Activated T-cell treated with anti-CD3 and anti-CD28 coated beads, Interleukin-2, amount 50 U/mL, for 72 hours (primary cell): ENCODE data around the gene FBXO42. TPM values are rescaled to one million over a fixed set of nuclear protein-coding genes. Genes with fewer than 3 reads are reported as not detected.
"Not testable (repeated sequence)": the region's sequence is repeated elsewhere in the genome, so short reads cannot be mapped to it uniquely, and the experiment has no call there.

ENCODE experiments used
- ATAC-seq, 2 donors: fragments of 150-1000 bp; cut with Tn5 transposase; replicated peaks in 1 of 2; 2 replicates each; pipeline ENCODE4 v1.10.0; 2021; ENCODE audit warnings: moderate library complexity in 2 of 2, mild to moderate bottlenecking in 1 of 2
- DNase-seq, 2 donors: peaks; one replicate each; pipeline ENCODE4 v3.0.0; 2021 to 2022; ENCODE audit warnings: mixed read lengths in 1 of 2
- H3K27ac Mint-ChIP-seq: one replicate; pipeline ENCODE4 v1.8.0; 2022; ENCODE audit warnings: mild to moderate bottlenecking, moderate library complexity, mixed read lengths
- H3K27me3 Mint-ChIP-seq: one replicate; pipeline ENCODE4 v1.8.0; 2022; ENCODE audit warnings: low read depth, mixed read lengths
- H3K36me3 Mint-ChIP-seq, 2 donors: one replicate each; pipeline ENCODE4 v1.8.0; 2022; ENCODE audit warnings: mixed read lengths in 2 of 2, mild to moderate bottlenecking in 1 of 2; ENCODE audit not compliant: insufficient read depth in 2 of 2
- H3K4me1 Mint-ChIP-seq: one replicate; pipeline ENCODE4 v1.8.0; 2022; ENCODE audit warnings: low read depth, mixed read lengths
- H3K4me3 Mint-ChIP-seq, 2 donors: one replicate each; pipeline ENCODE4 v1.8.0; 2022; ENCODE audit warnings: mild to moderate bottlenecking in 2 of 2, mixed read lengths in 2 of 2, moderate library complexity in 2 of 2
- H3K9me3 Mint-ChIP-seq, 2 donors: one replicate each; pipeline ENCODE4 v1.8.0; 2022; ENCODE audit warnings: mixed read lengths in 2 of 2
- total RNA-seq, 2 donors: library from RNA; stranded (reverse); gene quantifications; one replicate each; pipeline ENCODE4 v1.2.3, GENCODE V29; 2022

The FBXO42 gene
- total RNA-seq, 2 donors from 2014 or later: 18.2 to 23.7 TPM

DNA sequence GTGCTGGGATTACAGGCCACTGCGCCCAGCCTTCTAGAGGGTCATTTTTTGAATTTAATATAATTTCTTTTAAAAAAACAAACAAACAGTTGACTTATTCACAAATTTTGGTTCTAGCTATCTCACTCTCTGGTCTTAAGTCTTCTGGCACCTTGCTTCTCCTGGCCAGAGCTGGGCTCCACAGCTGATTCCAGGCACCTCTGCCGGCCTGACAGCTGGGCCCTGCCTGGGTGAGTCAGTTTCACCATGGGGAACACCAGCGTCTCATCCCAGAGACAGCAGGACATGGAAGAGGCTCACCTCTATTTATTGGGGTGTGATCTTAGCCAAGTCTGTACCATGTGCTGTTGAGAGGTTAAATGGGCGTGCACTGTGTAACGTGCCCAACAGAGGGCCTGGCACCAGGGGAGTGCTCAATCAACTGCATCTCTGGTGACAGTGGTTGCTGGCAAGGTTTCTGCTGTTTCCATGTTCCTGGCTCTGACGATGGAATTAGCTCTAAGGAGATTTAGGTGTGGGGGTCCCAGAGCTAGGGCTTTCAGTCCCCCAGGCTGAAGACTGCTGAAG, 116.3 kb downstream of the FBXO42 start:
- peaks cover 24% of the 10 kb centered on the region for H3K4me1 Mint-ChIP-seq
- H3K27ac Mint-ChIP-seq: peak overlapping the region; percentile 8
- no peaks in the 10 kb centered on the region for H3K36me3 Mint-ChIP-seq
- H3K9me3 Mint-ChIP-seq: no peaks in the 10 kb centered on the region
- no peaks in the 10 kb centered on the region for H3K27me3 Mint-ChIP-seq
- H3K4me3 Mint-ChIP-seq: peak overlapping the region; percentile 93 to 95
- ATAC-seq: peak; percentile 51 to 60
- DNase-seq: peak; percentile 45 to 53

DNA sequence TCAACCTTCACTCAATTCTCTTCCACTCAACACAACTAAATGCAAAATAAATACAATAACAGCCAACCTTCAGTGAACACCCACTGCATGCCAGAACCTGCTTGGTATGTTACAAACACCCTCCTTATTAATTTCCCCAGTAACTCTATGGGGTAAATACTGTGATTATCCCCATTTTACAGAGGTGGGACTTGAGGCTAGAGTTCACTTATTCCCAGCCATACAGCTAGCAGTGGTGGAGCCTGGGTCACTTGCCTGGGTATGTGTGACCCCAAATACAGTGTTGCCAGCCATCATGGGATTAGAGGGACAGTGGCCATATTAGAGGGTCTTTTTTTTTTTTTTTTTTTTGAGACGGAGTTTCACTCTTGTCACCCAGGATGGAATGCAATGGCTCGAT, 116.9 kb downstream of the FBXO42 start:
- Mint-ChIP-seq H3K36me3 (no peaks in the 10 kb centered on the region), H3K4me3 (no peak overlapping the region), H3K27me3 (no peaks in the 10 kb centered on the region), H3K9me3 (no peaks in the 10 kb centered on the region), H3K27ac (no peak overlapping the region), H3K4me1 (peaks cover 24% of the 10 kb centered on the region)
- no peak for ATAC-seq
- no peak for DNase-seq

DNA sequence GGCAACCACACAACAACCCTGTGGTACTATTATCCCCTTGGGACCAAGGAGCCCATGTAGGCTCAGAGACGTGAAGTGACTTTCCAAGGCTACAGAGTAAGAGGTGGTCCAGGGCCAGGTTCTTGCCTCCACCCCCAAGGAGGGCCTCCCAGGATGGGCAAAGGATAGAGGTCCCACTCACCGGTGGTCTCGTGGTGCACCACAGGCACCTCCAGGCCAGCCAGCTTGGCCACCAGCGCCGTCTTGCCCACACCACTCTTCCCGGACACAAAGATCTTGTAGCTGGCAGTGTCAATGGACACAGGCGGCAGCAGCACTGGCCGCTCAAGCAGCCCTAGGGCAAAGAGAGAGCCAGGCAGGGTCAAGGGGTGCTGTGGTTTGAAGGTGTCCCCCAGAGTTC, 118.8 kb downstream of the FBXO42 start:
- Mint-ChIP-seq H3K36me3 (no peaks in the 10 kb centered on the region), H3K4me1 (peaks cover 24% of the 10 kb centered on the region), H3K27me3 (peaks cover 8% of the 10 kb centered on the region), H3K9me3 (no peaks in the 10 kb centered on the region), H3K4me3 (no peak overlapping the region), H3K27ac (no peak overlapping the region)
- no peak for DNase-seq
- no peak for ATAC-seq

GRCh38 chr1:16232316-16232710, 120.0 kb downstream of the FBXO42 start:
- peaks cover 23% of the 10 kb centered on the region for H3K4me1 Mint-ChIP-seq
- peaks cover 19% of the 10 kb centered on the region for H3K27me3 Mint-ChIP-seq
- H3K4me3 Mint-ChIP-seq: no peak overlapping the region
- no peak for ATAC-seq
- no peaks in the 10 kb centered on the region for H3K9me3 Mint-ChIP-seq
- no peak for DNase-seq
- H3K27ac Mint-ChIP-seq: no peak overlapping the region
- peaks cover 0 to 3% of the 10 kb centered on the region in 2 donors for H3K36me3 Mint-ChIP-seq

DNA sequence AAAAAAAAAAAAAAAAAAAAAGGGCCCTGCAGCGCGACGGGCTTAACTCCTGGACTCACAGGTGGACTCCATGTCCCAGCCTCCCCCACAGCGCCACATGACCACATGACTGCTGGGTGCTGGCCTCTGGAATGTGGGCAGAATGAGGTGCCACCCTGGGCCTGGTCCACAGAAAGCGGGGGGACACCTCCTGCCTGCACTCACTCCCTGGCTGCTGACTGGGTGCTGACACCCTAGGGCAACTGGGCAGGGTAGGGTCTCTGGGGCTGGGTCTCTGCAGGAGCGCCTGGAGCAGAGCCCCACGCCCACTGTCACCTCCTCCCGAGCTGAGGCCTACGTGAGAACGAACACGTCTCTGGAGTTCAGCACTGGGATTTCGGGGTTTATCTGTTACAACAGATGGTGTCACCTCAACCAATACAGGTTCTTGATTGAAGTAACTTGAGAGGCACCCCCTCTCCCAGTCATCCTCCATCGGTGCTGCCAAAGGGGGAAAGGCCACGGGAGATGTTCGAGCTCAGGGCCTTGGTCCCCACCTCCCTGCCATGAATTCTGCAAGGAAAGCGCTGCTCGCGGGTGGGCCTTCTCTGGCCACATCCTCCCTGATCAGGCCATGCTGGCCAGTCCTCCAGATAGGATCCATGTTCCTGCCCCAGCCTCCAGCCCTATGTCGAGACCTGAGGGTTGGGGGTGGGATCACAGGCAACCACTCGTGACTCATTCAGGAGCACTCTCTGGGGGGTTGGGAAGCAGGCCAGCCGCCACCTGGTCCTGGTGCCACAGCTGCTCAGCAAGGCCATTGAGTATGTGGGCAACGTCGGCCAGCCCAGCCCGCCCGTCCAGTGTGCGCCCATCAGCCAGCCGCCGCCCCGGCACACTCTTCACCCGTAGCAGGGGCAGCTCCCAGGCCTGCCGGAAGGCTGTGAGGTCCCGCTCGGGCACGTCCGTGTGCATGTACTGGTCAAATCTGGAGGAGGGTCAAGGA, 120.7 kb downstream of the FBXO42 start:
- DNase-seq: no peak
- no peak for ATAC-seq
- Mint-ChIP-seq H3K9me3 (no peaks in the 10 kb centered on the region), H3K36me3 (peaks cover 0 to 4% of the 10 kb centered on the region in 2 donors), H3K4me1 (peaks cover 17% of the 10 kb centered on the region), H3K27ac (no peak overlapping the region), H3K27me3 (peaks cover 21% of the 10 kb centered on the region), H3K4me3 (no peak overlapping the region)

- DNase-seq (no peak), ATAC-seq (no peak)
- Mint-ChIP-seq H3K36me3 (peaks cover 0 to 4% of the 10 kb centered on the region in 2 donors), H3K4me3 (no peak overlapping the region), H3K27ac (no peak overlapping the region), H3K27me3 (peaks cover 30% of the 10 kb centered on the region), H3K4me1 (peaks cover 8% of the 10 kb centered on the region), H3K9me3 (no peaks in the 10 kb centered on the region)
These were observed 121.5 kb downstream of the FBXO42 start for GRCh38 chr1:16230744-16231143.

DNA sequence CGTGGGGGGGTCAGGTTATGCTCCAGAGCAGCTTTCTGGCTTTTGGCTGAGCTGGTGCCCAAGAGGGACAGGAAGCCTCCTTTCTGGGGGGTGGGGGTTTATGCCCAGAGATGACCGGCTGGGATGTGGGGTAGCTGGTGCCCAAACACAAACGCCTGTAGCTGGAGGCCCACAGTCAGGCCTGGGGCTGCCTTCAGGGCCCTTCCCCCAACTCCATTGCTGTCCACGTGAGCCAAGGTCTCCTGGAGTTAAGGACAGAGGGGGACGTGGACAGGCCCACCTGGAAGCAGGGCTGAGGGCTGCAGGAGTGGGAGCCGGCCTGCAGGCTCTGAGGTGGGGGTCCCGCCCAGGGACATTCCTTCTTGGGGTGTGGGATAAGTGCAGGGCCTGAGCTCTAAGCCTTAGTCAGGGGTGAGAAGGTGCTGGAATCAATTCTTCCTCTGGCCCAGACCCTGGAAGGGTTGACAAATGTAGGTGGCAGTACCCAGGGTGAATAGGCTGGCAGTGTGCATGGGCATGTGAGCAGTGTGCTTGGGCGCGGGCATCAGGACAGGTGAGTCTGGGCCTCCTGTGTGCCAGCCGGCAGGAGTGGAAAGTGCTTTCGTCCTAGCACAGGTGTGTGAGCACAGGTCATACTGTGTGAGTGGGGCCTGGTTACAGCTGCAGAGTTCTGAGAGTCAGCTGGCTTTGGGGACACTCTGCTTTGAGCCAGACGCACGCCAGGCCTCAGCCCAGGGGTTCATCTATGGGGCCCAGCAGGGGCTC, 122.1 kb downstream of the FBXO42 start:
- DNase-seq (no peak), ATAC-seq (peak in 1 of 2 donors; percentile 16)
- no peak overlapping the region for H3K4me3 Mint-ChIP-seq
- H3K27ac Mint-ChIP-seq: no peak overlapping the region
- H3K4me1 Mint-ChIP-seq: peaks cover 8% of the 10 kb centered on the region
- H3K27me3 Mint-ChIP-seq: peaks cover 30% of the 10 kb centered on the region
- peaks cover 0 to 4% of the 10 kb centered on the region in 2 donors for H3K36me3 Mint-ChIP-seq
- no peaks in the 10 kb centered on the region for H3K9me3 Mint-ChIP-seq

DNA sequence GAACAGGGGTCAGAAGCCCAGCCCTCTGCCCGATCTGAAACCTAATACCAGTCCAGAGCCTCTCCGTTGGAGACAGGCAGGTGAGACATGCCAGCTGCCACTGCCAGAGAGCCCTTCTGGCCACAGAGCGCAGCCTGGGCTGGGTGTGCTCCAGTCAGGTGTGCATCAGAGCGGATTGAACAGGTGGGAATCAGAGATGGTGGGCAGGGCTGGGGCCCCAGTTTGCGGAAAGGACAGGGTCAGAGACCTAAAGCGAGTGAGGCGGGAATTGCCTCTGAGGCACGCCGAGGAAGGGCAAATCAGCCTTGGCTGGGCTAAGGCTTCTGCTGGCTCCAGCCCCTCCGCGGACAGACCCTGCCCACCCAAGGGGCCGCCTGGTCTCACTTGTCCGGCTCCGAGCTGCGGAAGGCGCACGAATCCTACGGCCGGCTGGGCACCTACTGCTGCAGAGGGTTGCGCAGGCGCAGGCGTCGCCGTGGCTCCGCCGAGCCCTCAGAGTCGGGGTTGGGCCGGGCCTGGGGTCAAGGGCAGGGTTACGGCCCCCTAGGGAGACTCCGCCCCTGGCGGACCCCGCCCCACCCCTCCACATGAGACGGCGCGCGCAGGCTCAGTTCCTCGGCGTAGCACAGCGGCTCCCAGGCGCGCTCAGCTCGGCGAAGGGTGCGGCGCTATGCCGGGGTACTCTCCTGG, 125.6 kb downstream of the FBXO42 start:
- Mint-ChIP-seq H3K36me3 (peaks cover 0 to 4% of the 10 kb centered on the region in 2 donors), H3K27ac (no peak overlapping the region), H3K4me3 (no peak overlapping the region), H3K9me3 (no peaks in the 10 kb centered on the region), H3K27me3 (peaks cover 37% of the 10 kb centered on the region), H3K4me1 (peaks cover 8% of the 10 kb centered on the region)
- DNase-seq (no peak), ATAC-seq (peak in 1 of 2 donors; percentile 33)

DNA sequence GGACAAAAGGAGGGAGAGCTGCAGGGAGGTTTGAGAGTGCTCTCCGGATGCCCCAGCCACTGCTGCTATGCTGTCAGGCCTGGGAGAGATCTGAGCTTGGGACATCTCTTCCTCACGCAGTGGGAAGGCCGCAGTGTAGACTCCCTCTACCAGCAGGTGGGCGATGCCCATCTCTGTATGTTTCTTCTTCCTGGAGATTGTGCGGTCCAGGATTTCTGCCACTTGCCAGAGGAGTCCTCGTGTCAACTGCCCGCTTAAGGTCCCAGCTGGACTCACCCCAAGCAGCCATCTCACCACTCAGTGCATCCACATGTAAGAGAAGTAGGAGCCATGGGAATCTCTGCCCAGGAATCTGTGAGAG, 126.2 kb downstream of the FBXO42 start:
- no peak for ATAC-seq
- peaks cover 0 to 4% of the 10 kb centered on the region in 2 donors for H3K36me3 Mint-ChIP-seq
- no peaks in the 10 kb centered on the region for H3K9me3 Mint-ChIP-seq
- H3K4me1 Mint-ChIP-seq: peaks cover 8% of the 10 kb centered on the region
- no peak overlapping the region for H3K4me3 Mint-ChIP-seq
- DNase-seq: no peak
- H3K27me3 Mint-ChIP-seq: peaks cover 37% of the 10 kb centered on the region
- no peak overlapping the region for H3K27ac Mint-ChIP-seq

- peaks cover 0 to 4% of the 10 kb centered on the region in 2 donors for H3K36me3 Mint-ChIP-seq
These were observed 127.8 kb downstream of the FBXO42 start for GRCh38 chr1:16224472-16224871.

DNA sequence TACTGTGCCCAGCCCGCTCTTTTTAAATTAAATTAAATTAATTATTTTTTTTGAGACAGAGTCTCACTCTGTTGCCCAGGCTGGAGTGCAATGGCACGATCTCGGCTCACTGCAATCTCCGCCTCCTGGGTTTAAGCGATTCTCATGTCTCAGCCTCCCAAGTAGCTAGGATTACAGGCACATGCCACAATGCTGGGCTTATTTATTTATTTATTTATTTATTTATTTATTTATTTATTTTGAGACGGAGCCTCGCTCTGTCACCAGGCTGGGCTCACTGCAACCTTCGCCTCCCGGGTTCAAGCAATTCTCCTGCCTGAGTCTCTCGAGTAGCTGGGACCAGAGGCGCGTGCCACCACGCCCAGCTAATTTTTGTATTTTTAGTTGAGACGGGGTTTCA, 129.6 kb downstream of the FBXO42 start:
- not testable (repeated sequence) for ATAC-seq
- H3K27me3 Mint-ChIP-seq: peaks cover 22% of the 10 kb centered on the region

More at GRCh38 chr1:16224472-16224871, 127.8 kb downstream of the FBXO42 start:
- ATAC-seq (no peak), DNase-seq (no peak)
- Mint-ChIP-seq H3K9me3 (no peaks in the 10 kb centered on the region), H3K27ac (no peak overlapping the region), H3K4me3 (no peak overlapping the region), H3K4me1 (peaks cover 15% of the 10 kb centered on the region), H3K27me3 (peaks cover 37% of the 10 kb centered on the region)

DNA sequence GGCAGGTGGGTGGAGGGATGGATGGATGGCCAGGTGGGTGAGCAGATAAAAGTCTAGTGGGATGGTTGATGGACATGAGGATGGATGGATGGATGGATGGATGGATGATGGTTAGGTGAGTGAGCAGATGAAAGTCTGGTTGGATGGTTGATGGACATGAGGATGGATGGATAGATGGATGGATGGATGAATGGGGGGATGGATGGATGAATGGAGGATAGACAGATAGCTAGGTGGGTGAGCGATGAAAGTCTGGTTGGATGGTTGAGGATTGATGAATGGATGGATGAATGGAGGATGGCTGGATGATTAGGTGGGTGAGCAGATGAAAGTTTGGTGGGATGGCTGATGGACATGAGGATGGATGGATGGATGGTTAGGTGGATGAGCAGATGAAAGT, 130.8 kb downstream of the FBXO42 start:
- peaks cover 23% of the 10 kb centered on the region for H3K4me1 Mint-ChIP-seq
- no peaks in the 10 kb centered on the region for H3K9me3 Mint-ChIP-seq
- no peak overlapping the region for H3K27ac Mint-ChIP-seq
- no peak overlapping the region for H3K4me3 Mint-ChIP-seq
- ATAC-seq (no peak), DNase-seq (no peak)
- peaks cover 15% of the 10 kb centered on the region for H3K27me3 Mint-ChIP-seq
- H3K36me3 Mint-ChIP-seq: no peaks in the 10 kb centered on the region

More for the DNA sequence above, 129.6 kb downstream of the FBXO42 start:
- H3K4me3 Mint-ChIP-seq, H3K27ac Mint-ChIP-seq, H3K36me3 Mint-ChIP-seq, H3K9me3 Mint-ChIP-seq, DNase-seq: not testable (repeated sequence)
- peaks cover 16% of the 10 kb centered on the region for H3K4me1 Mint-ChIP-seq
